Measurements from ENCODE around the gene ESRRB.
"Not testable (repeated sequence)": the region's sequence is repeated elsewhere in the genome, so short reads cannot be mapped to it uniquely, and the experiment has no call there.

Gene ESRRB

GRCh38 chr14:76498976-76499375, 123.0 kb downstream of the ESRRB start:
- DNase-seq: no peak

DNA sequence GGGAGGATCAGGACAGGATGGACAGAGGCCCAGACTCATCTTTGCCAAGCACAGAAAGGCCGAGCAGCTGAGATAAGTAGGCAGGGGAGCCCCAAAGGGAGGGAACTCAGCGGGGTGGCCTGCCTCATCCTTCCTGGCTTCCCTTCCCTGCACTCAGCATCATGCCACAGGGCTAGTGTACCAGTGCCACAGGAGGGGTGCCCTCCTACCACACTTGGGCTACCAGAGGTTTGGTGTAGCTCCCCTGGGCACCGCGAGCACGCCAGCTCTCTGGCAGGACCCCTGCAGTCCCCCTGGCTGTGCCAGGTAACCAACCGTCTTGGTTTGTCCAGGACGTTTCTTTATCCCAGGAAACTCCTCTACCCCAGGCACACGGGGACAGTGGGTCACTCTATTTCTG, 123.5 kb downstream of the ESRRB start:
- no peak for DNase-seq

DNA sequence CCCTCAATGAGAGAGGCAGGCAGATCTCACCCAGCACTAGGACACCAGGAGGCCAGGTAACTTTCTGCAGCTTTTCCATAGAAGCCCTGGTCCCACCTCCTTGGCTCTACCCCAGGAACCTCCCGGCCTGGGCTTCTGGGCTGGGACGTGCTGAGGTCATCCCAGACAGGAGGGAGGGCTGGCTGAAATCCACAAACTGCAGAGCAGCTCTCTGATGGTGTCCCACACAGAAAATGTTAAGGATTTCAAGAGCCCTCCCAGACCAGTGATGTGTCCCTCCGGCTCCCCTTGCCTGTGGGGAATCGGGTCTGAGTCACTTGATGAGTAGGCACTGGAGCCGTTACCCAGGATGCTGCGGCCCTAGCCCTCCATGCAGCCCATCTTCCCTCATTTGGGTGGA, 124.1 kb downstream of the ESRRB start:
- no peak for DNase-seq

DNA sequence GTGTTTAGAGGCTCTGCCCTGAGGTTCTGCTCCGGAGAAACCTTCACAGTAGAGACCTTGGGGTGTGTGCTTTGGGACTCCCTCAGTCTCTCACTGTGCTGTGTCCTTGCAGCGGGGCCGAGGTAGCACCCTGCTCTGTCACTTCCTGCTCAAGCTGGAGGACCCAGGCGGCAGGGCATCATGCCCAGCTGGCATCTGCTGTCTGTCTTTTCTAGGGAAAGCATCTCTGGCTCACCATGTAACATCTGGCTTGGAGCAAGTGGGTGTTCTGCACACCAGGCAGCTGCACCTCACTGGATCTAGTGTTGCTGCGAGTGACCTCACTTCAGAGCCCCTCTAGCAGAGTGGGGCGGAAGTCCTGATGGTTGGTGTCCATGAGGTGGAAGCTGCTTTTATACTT, 124.5 kb downstream of the ESRRB start:
- DNase-seq: no peak

DNA sequence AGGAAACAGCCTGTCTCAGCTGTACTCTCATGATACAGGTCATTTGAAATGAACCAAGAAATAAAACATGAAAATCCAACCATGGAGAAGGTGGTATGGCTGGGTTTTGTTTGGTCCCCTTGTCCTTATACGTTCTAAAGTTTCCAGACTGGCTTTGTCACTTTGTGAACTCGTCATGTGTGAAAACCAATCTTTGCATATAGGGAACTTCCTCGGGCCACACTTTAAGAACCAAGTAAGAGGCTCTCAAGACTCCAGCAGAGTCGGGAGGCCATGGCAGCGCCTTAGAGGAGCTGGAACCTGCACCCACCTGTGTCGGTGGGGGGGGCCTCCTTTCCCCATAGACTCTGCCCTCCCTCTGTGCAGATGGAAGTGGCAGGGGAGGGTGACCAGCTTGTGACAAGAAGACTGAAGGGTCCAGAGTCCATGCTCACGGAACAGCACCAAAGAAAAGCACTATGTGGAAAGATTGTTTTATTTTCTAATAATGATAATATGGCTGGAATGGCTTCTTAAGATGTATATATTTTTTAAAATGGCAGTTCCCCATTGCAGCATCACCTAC, 125.3 kb downstream of the ESRRB start:
- DNase-seq: no peak

- no peak for DNase-seq
These were observed 126.3 kb downstream of the ESRRB start for GRCh38 chr14:76502219-76502618.

- DNase-seq: no peak
These were observed 126.7 kb downstream of the ESRRB start for GRCh38 chr14:76502638-76503037.

DNA sequence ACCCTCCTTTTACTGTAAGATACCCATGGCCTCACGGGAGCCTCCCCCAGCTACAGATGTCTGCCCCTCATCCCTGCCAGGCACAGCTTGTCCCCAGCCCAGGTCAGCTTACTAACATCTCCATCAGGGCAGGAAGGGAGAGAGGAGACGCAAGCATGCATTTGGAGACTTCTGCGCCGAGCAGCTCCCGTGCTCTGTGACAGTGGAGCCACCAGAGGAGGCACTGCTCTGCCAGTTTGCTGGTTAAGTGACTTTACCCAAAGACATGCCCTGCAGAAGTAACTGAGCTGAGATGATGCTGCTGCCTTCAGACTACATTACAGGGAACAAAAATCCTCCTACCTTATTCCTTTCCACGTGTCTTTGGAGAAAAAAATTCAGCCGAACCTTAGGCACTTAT, 133.4 kb downstream of the ESRRB start:
- no peak for DNase-seq

DNA sequence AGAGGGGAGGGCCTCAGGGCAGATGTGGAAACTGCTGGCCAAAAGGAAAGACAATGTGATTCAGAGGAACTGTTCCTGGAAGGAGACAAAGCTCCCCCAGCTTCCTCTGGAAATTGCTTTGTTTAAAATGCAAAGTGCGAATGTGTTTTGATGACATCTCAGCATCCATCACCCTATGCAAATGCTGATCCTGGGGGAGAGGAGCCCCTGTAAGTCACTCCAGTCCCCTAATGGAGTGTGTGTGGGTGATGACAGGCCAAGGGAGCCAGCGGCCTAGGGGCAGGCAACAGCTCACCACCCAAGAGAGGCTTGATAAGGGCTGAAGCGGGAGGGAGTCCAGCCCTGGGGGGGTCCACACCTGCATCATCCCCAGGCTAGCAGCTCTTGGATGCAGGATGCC, 134.2 kb downstream of the ESRRB start:
- DNase-seq: no peak

DNA sequence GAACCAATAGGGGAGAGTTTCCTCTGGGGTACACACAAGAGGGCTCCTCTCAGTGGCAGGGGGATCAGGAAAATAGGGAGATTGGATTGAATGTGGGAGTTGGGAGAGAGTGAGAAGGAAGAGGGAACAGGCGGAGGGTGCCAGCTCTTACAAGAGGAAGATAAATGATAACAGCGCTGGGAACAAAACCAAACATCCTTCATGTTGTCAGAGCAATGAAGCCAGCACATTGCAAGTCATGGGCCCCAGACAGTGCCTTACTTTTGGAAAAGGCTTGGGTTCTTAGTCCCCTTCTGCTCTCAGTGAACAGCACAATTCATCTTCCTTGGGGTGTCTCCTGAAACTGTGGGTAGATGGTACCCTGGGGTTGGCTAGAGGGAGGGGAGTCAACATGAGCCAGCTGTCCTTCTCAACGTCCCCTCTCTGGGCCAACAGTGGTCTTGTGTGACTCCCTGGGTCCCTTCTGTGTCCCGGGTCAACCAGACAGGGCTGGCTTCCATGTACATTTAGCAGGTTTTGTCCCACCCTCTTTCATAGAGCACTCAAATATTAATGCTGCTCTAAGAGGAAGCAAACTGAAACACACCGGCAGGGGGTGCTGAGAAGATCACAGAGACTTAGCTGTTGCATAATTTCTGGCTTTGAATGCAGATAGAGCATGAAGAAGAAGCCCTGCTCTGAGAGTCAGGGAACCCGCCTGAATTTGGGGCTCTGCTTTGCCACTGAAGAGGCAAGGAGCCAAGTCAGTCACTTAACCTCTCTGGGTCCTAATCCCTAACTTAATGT, 138.5 kb downstream of the ESRRB start:
- peak; percentile 67 for DNase-seq

GRCh38 chr14:76516884-76517283, 140.9 kb downstream of the ESRRB start:
- no peak for DNase-seq

- DNase-seq: no peak
These were observed 142.4 kb downstream of the ESRRB start for GRCh38 chr14:76518366-76518765.

- DNase-seq: no peak
These were observed 149.3 kb downstream of the ESRRB start for GRCh38 chr14:76525106-76525821.

- no peak for DNase-seq
These were observed 155.1 kb downstream of the ESRRB start for GRCh38 chr14:76531085-76531484.

- no peak for DNase-seq
These were observed 155.9 kb downstream of the ESRRB start for GRCh38 chr14:76531821-76532318.

- DNase-seq: not testable (repeated sequence)
These were observed 160.7 kb downstream of the ESRRB start for GRCh38 chr14:76536636-76537035.

- no peak for DNase-seq
These were observed 162.1 kb downstream of the ESRRB start for GRCh38 chr14:76537906-76538647.

DNA sequence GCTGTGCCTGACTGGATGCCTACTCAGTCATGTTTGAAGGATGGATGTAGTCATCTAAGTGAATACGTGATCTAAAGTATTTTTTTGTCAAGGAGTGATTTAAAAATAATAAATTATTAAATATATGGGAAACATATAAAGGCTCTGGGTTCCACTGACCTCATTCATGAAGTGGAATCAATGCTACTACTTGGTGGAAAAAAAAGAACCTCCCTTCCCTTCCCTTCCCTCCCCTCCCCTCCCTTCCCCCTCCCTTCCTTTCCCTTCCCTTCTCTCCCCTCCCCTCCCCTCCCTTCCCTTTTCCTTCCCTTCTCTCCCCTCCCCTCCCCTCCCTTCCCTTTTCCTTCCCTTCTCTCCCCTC, 162.7 kb downstream of the ESRRB start:
- DNase-seq: no peak

GRCh38 chr14:76539130-76539529, 163.2 kb downstream of the ESRRB start:
- DNase-seq: no peak

GRCh38 chr14:76541594-76542219, 165.8 kb downstream of the ESRRB start:
- no peak for DNase-seq

DNA sequence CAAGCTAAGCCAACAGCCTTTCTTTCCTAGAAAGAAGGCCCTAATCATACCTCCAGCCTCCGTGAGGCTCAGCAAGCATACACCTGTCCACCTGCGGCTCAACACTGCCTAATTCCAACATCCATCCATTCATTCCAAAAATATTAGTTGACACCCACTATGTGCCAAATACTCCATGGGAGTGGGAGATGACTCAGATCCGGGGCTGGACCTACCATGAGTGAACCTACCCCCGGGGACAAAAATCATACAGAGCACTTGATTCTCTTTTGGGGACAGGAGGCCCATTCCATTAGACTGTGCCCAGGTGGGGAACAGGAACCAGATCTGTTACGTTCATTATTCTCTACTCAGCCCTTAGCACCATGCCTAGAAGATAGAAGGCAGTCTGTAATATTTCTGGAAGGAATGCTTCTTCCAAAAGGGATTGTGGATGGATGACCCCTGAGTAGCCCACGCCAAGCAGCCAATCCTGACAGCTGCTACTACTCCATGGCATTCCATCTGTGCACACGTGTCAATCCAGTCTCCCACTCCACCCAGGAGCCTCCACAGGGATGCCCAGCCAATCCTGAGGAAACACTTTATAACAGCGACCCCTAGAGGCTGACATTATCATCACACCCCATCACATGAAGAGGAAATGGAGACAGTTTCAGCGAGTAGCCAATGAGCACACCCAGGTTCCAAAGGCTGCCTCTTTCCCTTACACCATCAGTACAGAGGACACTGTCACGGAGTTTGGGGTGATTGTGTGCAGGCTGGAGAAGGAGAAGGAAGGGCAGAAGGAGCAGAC, 170.7 kb downstream of the ESRRB start:
- DNase-seq: peak; percentile 41

DNA sequence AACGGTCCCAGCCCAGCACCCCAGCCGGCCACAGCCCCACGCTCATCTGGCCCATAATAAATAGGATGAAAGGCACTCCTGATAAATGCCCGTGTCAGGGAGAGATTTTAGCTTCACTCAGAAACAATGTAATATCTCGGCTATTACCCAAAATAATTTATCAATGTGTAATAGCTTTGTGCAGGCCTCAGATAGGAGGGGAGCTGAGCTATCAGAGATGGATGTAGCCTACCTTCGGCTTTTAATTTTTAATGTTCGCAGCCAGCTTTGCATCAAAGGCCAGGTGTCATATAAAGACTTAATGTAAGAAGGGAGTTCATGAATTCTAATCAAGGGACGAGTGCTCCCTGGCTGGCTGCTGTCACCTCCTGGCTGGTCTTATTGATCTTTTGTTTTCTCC, 171.9 kb downstream of the ESRRB start:
- no peak for DNase-seq

Measured in suppressor macrophage treated with lipopolysaccharide for 4 hours (primary cell).